ENCODE measurements around the gene TTC34.

TTC34 gene

DNA sequence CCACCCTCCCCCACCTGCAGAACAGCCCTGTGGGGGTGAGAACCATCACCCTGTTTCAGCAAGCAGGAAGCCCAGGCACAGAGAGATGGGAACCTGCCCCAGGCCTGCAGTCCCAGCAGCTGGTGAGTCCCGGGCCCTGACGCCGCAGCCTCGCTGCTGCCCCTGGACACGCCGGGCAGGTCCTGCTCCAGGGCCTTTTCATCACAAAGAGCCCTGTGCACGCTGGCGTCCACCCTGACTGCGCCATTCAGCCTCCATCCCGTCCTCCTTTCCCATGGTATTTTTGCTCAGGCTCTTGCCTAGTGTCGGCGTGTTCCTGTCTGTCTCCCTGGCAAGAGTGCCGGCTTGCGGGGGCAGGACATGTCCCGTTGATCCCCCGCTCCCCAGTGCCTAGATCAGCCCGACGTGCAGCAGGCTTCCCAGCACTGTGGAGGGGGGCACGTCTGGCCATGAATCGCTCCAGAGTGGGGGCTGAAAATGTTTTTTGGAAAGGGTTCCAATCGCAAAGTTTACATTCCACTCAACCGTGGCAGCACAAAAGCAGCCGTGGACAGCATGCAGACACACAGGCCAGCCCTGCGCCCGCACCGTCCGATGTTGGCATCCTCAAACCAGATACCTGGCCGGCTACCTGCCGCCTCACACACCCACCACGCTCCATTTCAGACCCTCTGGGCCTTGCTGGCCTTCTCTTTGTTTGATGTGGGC, 6.3 kb upstream of the TTC34 start:
- Histone ChIP-seq H3K4me3 (ENCODE audit: low read length) (no peak overlapping the region), H3K4me1 (ENCODE audit: control insufficient read depth, insufficient read depth, low read length) (no peaks in the 10 kb centered on the region), H3K27me3 (ENCODE audit: control insufficient read depth, insufficient read depth, low read length) (peaks cover 15% of the 10 kb centered on the region), H3K9me3 (ENCODE audit: control insufficient read depth, low read length) (no peaks in the 10 kb centered on the region), H3K9ac (ENCODE audit: low read length) (no peak overlapping the region), H3K36me3 (ENCODE audit: control insufficient read depth, insufficient read depth, low read length) (no peaks in the 10 kb centered on the region)

- no peaks in the 10 kb centered on the region for H3K36me3 ChIP-seq (ENCODE audit: control insufficient read depth, insufficient read depth, low read length)
- H3K9ac ChIP-seq (ENCODE audit: low read length): no peak overlapping the region
- no peaks in the 10 kb centered on the region for H3K4me1 ChIP-seq (ENCODE audit: control insufficient read depth, insufficient read depth, low read length)
- no peak overlapping the region for H3K4me3 ChIP-seq (ENCODE audit: low read length)
- H3K9me3 ChIP-seq (ENCODE audit: control insufficient read depth, low read length): no peaks in the 10 kb centered on the region
- peaks cover 15% of the 10 kb centered on the region for H3K27me3 ChIP-seq (ENCODE audit: control insufficient read depth, insufficient read depth, low read length)
These were observed 5.5 kb upstream of the TTC34 start for GRCh38 chr1:2807036-2807435.

DNA sequence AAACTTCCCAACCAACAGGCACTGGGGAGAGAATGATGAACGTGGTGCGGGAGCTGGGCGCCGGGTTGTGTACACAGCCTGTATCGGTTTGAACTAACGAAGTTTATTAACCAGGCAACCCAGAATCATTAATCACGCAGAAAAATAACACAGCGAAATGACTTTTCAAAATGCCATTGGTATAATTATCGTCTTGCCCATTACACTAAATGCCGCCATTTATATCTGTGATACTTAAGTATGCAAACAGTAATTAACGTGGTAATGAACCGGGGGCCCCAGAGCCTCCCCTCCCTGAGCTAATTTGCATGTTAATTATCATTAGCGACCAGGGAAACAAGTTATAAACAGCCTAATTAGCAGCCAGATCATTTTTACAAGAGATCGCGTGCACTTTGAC, 5.1 kb upstream of the TTC34 start:
- H3K9me3 ChIP-seq (ENCODE audit: control insufficient read depth, low read length): no peaks in the 10 kb centered on the region
- no peaks in the 10 kb centered on the region for H3K36me3 ChIP-seq (ENCODE audit: control insufficient read depth, insufficient read depth, low read length)
- no peaks in the 10 kb centered on the region for H3K4me1 ChIP-seq (ENCODE audit: control insufficient read depth, insufficient read depth, low read length)
- no peak overlapping the region for H3K4me3 ChIP-seq (ENCODE audit: low read length)
- H3K27me3 ChIP-seq (ENCODE audit: control insufficient read depth, insufficient read depth, low read length): peaks cover 15% of the 10 kb centered on the region
- no peak overlapping the region for H3K9ac ChIP-seq (ENCODE audit: low read length)

DNA sequence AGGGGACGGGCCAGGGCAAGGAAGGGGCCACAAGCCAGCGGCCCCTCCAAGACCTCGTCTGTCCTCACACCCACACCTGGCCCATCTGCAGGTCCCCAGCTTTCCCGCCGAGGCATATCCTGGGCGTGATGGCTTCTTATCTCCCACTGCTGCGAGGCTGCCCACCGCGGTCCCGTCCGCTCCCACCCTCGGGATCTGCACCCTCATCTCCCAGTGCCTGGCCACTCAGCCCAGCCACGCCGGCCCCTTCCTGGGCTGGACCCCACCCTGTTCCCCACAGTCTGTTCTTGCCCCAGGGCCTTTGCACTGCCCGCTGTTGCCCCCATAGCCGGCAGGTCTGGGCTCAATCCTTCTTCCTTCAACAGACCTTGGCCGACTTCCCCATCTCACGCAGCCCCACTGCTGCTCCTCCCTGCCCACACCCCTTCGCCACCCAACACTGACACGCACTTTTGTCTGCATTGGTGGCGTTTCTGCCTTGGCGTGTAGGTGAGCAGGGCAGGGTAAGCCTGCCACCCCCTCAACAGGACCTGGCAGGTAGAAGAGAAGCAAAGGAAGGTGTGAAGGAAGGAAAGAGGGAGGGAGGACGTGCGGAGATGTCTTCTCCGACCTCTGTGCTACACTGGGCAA, 4.4 kb upstream of the TTC34 start:
- Histone ChIP-seq H3K9me3 (ENCODE audit: control insufficient read depth, low read length) (no peaks in the 10 kb centered on the region), H3K4me3 (ENCODE audit: low read length) (no peak overlapping the region), H3K4me1 (ENCODE audit: control insufficient read depth, insufficient read depth, low read length) (no peaks in the 10 kb centered on the region), H3K9ac (ENCODE audit: low read length) (no peak overlapping the region), H3K27me3 (ENCODE audit: control insufficient read depth, insufficient read depth, low read length) (peaks cover 18% of the 10 kb centered on the region), H3K36me3 (ENCODE audit: control insufficient read depth, insufficient read depth, low read length) (no peaks in the 10 kb centered on the region)

GRCh38 chr1:2804628-2805351, 3.3 kb upstream of the TTC34 start:
- Histone ChIP-seq H3K27me3 (ENCODE audit: control insufficient read depth, insufficient read depth, low read length) (peaks cover 18% of the 10 kb centered on the region), H3K4me1 (ENCODE audit: control insufficient read depth, insufficient read depth, low read length) (no peaks in the 10 kb centered on the region), H3K36me3 (ENCODE audit: control insufficient read depth, insufficient read depth, low read length) (no peaks in the 10 kb centered on the region), H3K4me3 (ENCODE audit: low read length) (no peak overlapping the region), H3K9ac (ENCODE audit: low read length) (no peak overlapping the region), H3K9me3 (ENCODE audit: control insufficient read depth, low read length) (no peaks in the 10 kb centered on the region)

GRCh38 chr1:2803931-2804627, 2.6 kb upstream of the TTC34 start:
- Histone ChIP-seq H3K4me3 (ENCODE audit: low read length) (no peak overlapping the region), H3K9ac (ENCODE audit: low read length) (no peak overlapping the region), H3K4me1 (ENCODE audit: control insufficient read depth, insufficient read depth, low read length) (no peaks in the 10 kb centered on the region), H3K27me3 (ENCODE audit: control insufficient read depth, insufficient read depth, low read length) (peaks cover 18% of the 10 kb centered on the region), H3K9me3 (ENCODE audit: control insufficient read depth, low read length) (no peaks in the 10 kb centered on the region), H3K36me3 (ENCODE audit: control insufficient read depth, insufficient read depth, low read length) (no peaks in the 10 kb centered on the region)

DNA sequence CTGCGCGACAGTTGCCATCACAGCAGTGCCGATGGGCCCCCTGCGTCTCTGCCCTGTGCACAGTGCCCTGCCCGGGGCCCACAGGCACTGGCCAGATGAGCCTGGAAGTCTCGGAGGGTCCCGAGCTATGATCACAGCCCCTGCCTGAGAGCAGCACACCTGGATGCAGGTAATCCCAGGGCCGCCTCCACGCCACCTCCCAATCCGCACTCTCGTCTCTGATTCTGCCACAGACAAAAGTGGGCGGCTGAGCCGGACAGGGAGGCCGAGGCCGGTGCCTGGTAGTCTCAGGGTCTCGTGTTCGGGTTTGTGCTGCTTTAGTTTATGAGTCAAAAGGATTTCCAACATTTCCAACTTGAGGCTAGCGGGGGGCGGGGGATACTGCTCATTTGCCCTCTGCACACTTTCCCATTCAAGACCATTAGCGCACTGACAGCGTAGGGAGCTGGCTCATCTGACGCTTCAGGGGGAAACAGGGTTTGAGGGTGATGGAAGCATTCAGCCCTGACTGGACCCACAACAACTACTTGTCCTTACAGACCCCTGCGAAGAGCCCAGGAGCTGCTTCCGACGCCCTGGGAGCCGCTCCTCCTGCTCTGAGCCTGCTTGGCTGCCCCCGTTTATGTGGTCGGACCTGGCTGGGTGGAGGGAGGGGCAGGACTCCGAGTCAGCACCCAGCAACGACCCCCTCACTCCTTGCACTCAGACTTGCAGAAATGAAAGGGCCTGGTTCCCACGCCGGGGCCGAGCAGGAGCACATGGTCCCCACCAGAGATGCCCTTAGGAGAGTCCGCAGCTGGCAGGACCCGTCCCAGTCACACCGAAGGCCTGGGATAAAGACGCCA, 1.8 kb upstream of the TTC34 start:
- Histone ChIP-seq H3K4me1 (ENCODE audit: control insufficient read depth, insufficient read depth, low read length) (no peaks in the 10 kb centered on the region), H3K9me3 (ENCODE audit: control insufficient read depth, low read length) (no peaks in the 10 kb centered on the region), H3K27me3 (ENCODE audit: control insufficient read depth, insufficient read depth, low read length) (peaks cover 18% of the 10 kb centered on the region), H3K9ac (ENCODE audit: low read length) (no peak overlapping the region), H3K4me3 (ENCODE audit: low read length) (no peak overlapping the region), H3K36me3 (ENCODE audit: control insufficient read depth, insufficient read depth, low read length) (no peaks in the 10 kb centered on the region)

- Histone ChIP-seq H3K9ac (ENCODE audit: low read length) (no peak overlapping the region), H3K9me3 (ENCODE audit: control insufficient read depth, low read length) (no peaks in the 10 kb centered on the region), H3K36me3 (ENCODE audit: control insufficient read depth, insufficient read depth, low read length) (no peaks in the 10 kb centered on the region), H3K4me3 (ENCODE audit: low read length) (no peak overlapping the region), H3K4me1 (ENCODE audit: control insufficient read depth, insufficient read depth, low read length) (no peaks in the 10 kb centered on the region), H3K27me3 (ENCODE audit: control insufficient read depth, insufficient read depth, low read length) (peaks cover 18% of the 10 kb centered on the region)
These were observed 998 bp upstream of the TTC34 start for GRCh38 chr1:2802421-2802961.

DNA sequence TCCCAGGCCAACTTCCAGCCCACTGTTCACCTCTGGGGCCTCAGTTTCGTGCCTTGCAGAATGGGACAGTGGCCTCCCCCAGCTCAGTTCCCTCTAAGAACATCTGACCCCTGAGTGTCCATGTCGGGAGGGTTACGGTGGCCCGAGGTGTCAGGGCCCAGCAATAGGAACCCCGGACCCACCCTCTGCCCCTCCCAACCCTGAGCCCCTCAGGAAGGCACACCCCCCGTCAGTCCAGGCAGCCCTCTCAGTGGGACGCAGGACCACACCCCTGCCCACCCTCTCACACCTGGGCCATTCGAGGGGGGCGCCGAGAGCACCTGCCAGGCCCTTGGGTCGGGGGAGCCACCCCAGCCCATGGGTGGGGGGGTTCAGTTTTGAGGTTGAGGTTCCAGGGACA, 447 bp downstream of the TTC34 start:
- H3K9me3 ChIP-seq (ENCODE audit: control insufficient read depth, low read length): no peaks in the 10 kb centered on the region
- no peak overlapping the region for H3K4me3 ChIP-seq (ENCODE audit: low read length)
- peaks cover 14% of the 10 kb centered on the region for H3K27me3 ChIP-seq (ENCODE audit: control insufficient read depth, insufficient read depth, low read length)
- H3K36me3 ChIP-seq (ENCODE audit: control insufficient read depth, insufficient read depth, low read length): no peaks in the 10 kb centered on the region
- H3K9ac ChIP-seq (ENCODE audit: low read length): no peak overlapping the region
- H3K4me1 ChIP-seq (ENCODE audit: control insufficient read depth, insufficient read depth, low read length): no peaks in the 10 kb centered on the region

DNA sequence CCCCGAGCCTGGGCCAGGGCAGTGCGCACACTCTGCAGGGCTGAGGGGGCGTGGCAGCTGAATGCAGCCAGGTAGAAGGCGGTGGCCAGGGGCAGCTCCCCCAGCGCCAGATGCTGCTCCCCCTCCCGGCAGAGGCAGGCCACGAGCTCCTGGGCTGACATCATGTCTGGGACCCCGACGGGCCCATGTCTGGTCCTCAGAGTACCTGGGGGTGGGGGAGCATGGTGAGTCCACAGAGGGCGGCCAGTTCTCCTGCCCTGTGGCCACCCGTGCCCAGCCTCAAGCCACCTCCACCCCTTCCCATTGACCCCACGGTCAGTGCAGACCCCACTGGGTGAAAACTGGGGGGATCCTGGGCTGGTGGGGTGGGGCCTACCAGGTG, 838 bp downstream of the TTC34 start:
- Histone ChIP-seq H3K9ac (ENCODE audit: low read length) (no peak overlapping the region), H3K4me1 (ENCODE audit: control insufficient read depth, insufficient read depth, low read length) (no peaks in the 10 kb centered on the region), H3K27me3 (ENCODE audit: control insufficient read depth, insufficient read depth, low read length) (peaks cover 10% of the 10 kb centered on the region), H3K4me3 (ENCODE audit: low read length) (no peak overlapping the region), H3K36me3 (ENCODE audit: control insufficient read depth, insufficient read depth, low read length) (no peaks in the 10 kb centered on the region), H3K9me3 (ENCODE audit: control insufficient read depth, low read length) (no peaks in the 10 kb centered on the region)
